GM13976 (cell line): ENCODE data around the gene SLC35D3.

ENCODE experiments used
- DNase-seq: peaks from one replicate; pipeline ENCODE4 v3.0.0; 2012; ENCODE audit warnings: low spot score
- CTCF ChIP-seq: IDR thresholded peaks from 2 replicates; pipeline ENCODE4 v1.5.1; 2012; ENCODE audit warnings: borderline replicate concordance, mild to moderate bottlenecking; ENCODE audit not compliant: insufficient read depth; ENCODE audit errors: extremely low read depth, missing control alignments, control extremely low read depth
- in situ Hi-C: fragments of 300-500 bp; cut with MboI; formaldehyde crosslinking; loops from one replicate; pipeline ENCODE4 v1.12.0; 2022; ENCODE audit warnings: low sequenced_read_pairs, mixed read lengths, inconsistent platforms; ENCODE audit not compliant: unreplicated experiment

The SLC35D3 gene

GRCh38 chr6:136962661-136963060 is 40.6 kb downstream of the SLC35D3 start:
- in situ Hi-C loops: no loop called here
- no peak for DNase-seq
- no peak for TF ChIP-seq CTCF

- no peak for DNase-seq
- TF ChIP-seq CTCF: no peak
- in situ Hi-C loops: no loop called here
These were observed 41.2 kb downstream of the SLC35D3 start for GRCh38 chr6:136963259-136963658.

- in situ Hi-C loops: no loop called here
- no peak for TF ChIP-seq CTCF
- DNase-seq: no peak
These were observed 42.3 kb downstream of the SLC35D3 start for GRCh38 chr6:136964398-136964797.

- TF ChIP-seq CTCF: peak; percentile 75
- in situ Hi-C loops: no loop called here
- DNase-seq: peak; percentile 80
These were observed 46.0 kb downstream of the SLC35D3 start for GRCh38 chr6:136967876-136968752.

- no peak for DNase-seq
- in situ Hi-C loops: no loop called here
- TF ChIP-seq CTCF: no peak
These were observed 46.7 kb downstream of the SLC35D3 start for GRCh38 chr6:136968837-136969236.

- DNase-seq: no peak
- in situ Hi-C loops: no loop called here
- TF ChIP-seq CTCF: no peak
These were observed 47.3 kb downstream of the SLC35D3 start for GRCh38 chr6:136969433-136969832.
